ENCODE results near the gene SMAD5.

DNA sequence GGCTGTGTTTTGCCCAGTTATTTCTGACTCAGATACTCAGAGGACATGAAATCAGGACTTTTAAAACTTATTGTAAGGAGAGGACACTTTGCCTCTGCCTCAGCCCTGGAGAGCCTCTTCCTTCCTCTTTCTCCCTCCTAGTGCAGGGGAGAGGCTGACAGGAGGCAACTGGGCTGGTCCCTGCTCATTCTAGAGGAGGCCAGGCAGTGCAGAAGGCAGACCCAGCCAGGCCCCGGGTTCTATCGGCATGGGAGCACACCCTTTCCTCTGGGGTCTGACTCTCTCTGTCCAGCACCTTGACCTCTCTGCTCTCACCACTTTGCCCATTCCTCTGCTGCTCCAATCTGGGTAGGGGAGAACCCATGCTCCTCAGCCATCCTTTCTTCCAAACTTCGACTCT lies 76.3 kb downstream of the SMAD5 start:
- TF ChIP-seq, protein P1, sequence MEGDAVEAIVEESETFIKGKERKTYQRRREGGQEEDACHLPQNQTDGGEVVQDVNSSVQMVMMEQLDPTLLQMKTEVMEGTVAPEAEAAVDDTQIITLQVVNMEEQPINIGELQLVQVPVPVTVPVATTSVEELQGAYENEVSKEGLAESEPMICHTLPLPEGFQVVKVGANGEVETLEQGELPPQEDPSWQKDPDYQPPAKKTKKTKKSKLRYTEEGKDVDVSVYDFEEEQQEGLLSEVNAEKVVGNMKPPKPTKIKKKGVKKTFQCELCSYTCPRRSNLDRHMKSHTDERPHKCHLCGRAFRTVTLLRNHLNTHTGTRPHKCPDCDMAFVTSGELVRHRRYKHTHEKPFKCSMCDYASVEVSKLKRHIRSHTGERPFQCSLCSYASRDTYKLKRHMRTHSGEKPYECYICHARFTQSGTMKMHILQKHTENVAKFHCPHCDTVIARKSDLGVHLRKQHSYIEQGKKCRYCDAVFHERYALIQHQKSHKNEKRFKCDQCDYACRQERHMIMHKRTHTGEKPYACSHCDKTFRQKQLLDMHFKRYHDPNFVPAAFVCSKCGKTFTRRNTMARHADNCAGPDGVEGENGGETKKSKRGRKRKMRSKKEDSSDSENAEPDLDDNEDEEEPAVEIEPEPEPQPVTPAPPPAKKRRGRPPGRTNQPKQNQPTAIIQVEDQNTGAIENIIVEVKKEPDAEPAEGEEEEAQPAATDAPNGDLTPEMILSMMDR (IDR thresholded peaks at IDR 0.05), result no peak
- no peak for TF ChIP-seq POLR2A (IDR thresholded peaks at IDR 0.05)
